ENCODE data around the gene NME4.
A peak's percentile ranks its signal among the peaks of the same experiment; 100 is the strongest.

NME4 gene

DNA sequence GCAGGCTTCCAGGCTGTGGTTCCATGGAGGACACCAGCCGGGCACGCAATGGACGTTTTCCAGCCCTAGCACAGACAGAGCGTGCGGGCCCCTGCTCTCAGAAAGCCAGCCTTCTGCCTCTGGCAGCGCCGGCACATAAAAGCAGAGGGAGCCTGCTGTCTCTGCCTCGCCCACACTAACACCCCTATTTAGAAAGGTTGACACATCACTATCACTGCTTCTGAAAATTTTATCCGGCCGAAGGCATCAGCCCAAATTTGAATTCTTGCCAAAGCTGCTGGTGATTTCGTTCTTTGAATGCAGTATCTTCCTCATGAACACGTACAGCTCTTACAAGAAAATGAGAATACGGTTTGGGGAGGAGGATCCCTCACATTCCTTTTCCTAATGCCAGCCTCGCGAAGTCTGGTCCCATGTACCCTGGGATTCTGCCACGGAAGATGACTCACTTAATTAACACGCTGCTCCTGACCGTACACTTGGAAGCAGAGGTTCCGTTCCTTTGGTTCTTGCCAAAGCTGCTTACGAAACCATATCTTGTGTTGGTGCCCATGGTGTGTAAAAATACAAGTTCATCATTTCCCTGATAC is 27.1 kb downstream of the NME4 start:
- H3K4me3 ChIP-seq (ENCODE audit: insufficient read length, low read depth) = no peak overlapping the region
- H3K27me3 ChIP-seq (ENCODE audit: insufficient read depth, insufficient read length) = peaks cover 35% of the 10 kb centered on the region
- H3K9me3 ChIP-seq (ENCODE audit: insufficient read depth, low read length) = no peaks in the 10 kb centered on the region
- peaks cover 11% of the 10 kb centered on the region for H3K36me3 ChIP-seq (ENCODE audit: insufficient read depth, insufficient read length, low read length)
- DNase-seq (ENCODE audit: low read depth, low spot score) = no peak
- TF ChIP-seq YY1 (IDR thresholded peaks at IDR 0.05; ENCODE audit: insufficient read depth, insufficient read length) = no peak
- no peak for TF ChIP-seq ZNF274 (IDR thresholded peaks at IDR 0.05; ENCODE audit: low read depth, low read length)
- TF ChIP-seq SUZ12 (IDR thresholded peaks at IDR 0.05; ENCODE audit: extremely low read depth, insufficient read depth, insufficient read length) = peak; percentile 57
- peaks cover 6% of the 10 kb centered on the region for H3K4me1 ChIP-seq (ENCODE audit: insufficient read depth, insufficient read length)
- H3K9ac ChIP-seq (ENCODE audit: insufficient read length, low read depth) = no peak overlapping the region

DNA sequence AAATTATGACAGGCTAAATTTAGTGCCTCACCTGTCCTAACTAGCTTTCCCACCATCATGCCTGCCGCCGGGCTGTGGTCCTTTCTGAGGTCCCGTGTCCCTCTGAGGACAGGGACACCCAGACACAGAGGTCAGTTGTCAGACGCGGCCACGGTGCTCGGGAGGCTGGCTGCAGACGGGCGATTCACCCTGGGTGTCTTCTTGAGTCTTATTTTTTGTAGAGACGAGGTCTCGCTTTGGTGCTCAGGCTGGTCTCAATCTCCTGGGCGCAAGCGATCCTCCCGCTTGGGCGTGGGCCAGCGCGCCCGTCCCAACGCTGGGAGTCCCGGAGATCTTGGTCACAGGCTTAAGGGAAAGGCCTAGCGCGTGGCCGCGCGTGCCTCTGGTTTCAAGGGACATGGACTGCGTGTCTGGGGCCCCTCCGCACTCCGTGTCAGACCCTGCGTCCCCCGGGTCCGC is 27.7 kb downstream of the NME4 start:
- no peak for TF ChIP-seq YY1 (IDR thresholded peaks at IDR 0.05; ENCODE audit: insufficient read depth, insufficient read length)
- peak; percentile 46 for TF ChIP-seq SUZ12 (IDR thresholded peaks at IDR 0.05; ENCODE audit: extremely low read depth, insufficient read depth, insufficient read length)
- no peak for DNase-seq (ENCODE audit: low read depth, low spot score)
- Histone ChIP-seq H3K4me1 (ENCODE audit: insufficient read depth, insufficient read length) (peaks cover 6% of the 10 kb centered on the region), H3K27me3 (ENCODE audit: insufficient read depth, insufficient read length) (peaks cover 35% of the 10 kb centered on the region), H3K9ac (ENCODE audit: insufficient read length, low read depth) (peak overlapping the region; percentile 97), H3K9me3 (ENCODE audit: insufficient read depth, low read length) (no peaks in the 10 kb centered on the region), H3K36me3 (ENCODE audit: insufficient read depth, insufficient read length, low read length) (peaks cover 13% of the 10 kb centered on the region), H3K4me3 (ENCODE audit: insufficient read length, low read depth) (peak overlapping the region; percentile 59)

DNA sequence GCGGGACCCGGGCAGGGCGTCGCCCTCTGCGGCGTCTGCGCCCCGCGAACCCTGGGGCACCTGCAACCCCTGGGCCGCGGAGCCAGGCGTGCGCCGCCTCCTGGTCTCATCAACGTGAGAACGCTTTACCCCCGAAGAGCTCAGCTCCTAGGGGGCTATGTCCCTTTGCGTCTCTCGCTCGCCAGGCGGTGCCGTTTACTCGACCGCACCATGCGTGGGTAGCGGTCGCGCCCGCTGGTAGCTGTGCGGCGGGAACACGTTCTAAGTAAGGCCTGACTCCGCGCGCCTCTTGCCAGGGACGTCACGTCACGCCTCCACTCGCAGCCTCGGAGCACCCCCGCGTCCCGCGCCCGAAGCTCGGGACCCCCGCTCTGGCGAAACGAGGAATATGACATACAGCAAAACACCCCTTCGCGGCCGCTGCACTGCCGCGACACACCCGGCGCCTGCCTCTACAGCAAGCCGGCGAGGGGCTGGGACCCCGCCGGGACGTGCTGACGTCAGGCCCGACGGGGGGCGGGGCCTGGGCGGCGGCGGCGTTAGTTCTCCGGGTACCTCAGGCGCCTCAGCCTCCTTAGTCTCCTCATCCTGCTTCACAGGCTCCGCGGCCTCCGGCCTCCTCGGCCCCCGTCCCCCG is 28.2 kb downstream of the NME4 start, which contains the start of gene RAB11FIP3:
RAB11FIP3 (plus strand) TSS at position 568 of the 637 bp plus-strand sequence. CDS start 358 bp downstream, outside the sequence.
- Histone ChIP-seq H3K4me3 (ENCODE audit: insufficient read length, low read depth) (peak within 1 kb of the TSS; percentile 79), H3K27me3 (ENCODE audit: insufficient read depth, insufficient read length) (peaks cover 35% of the 10 kb centered on the region), H3K36me3 (ENCODE audit: insufficient read depth, insufficient read length, low read length) (peaks cover 13% of the 10 kb centered on the region), H3K9me3 (ENCODE audit: insufficient read depth, low read length) (no peaks in the 10 kb centered on the region), H3K4me1 (ENCODE audit: insufficient read depth, insufficient read length) (peaks cover 6% of the 10 kb centered on the region), H3K9ac (ENCODE audit: insufficient read length, low read depth) (peak within 1 kb of the TSS; percentile 97)
- TF ChIP-seq YY1 (IDR thresholded peaks at IDR 0.05; ENCODE audit: insufficient read depth, insufficient read length) = no peak
- no peak for TF ChIP-seq SUZ12 (IDR thresholded peaks at IDR 0.05; ENCODE audit: extremely low read depth, insufficient read depth, insufficient read length)
- TF ChIP-seq ZNF274 (IDR thresholded peaks at IDR 0.05; ENCODE audit: low read depth, low read length) = no peak
- peak; percentile 79 for DNase-seq (ENCODE audit: low read depth, low spot score)

DNA sequence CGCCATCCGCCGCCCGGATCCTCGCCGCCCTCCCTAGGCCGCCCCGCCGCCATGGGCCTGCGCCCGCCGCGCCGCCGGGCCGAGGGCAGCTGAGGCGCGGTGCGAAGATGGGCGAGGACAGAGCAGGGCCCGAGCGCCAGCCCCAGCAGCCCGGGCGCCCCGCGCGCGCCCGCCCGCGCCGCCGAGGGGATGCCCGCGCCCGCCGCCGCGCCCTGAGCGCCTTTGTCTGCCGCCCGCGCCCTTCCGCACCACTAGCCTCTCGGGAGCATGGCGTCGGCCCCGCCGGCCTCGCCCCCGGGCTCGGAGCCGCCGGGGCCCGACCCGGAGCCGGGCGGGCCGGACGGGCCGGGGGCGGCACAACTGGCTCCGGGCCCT is 28.7 kb downstream of the NME4 start:
- DNase-seq (ENCODE audit: low read depth, low spot score) = no peak
- H3K4me3 ChIP-seq (ENCODE audit: insufficient read length, low read depth) = peak overlapping the region; percentile 79
- peaks cover 13% of the 10 kb centered on the region for H3K36me3 ChIP-seq (ENCODE audit: insufficient read depth, insufficient read length, low read length)
- H3K27me3 ChIP-seq (ENCODE audit: insufficient read depth, insufficient read length) = peaks cover 35% of the 10 kb centered on the region
- TF ChIP-seq YY1 (IDR thresholded peaks at IDR 0.05; ENCODE audit: insufficient read depth, insufficient read length) (no peak), ZNF274 (IDR thresholded peaks at IDR 0.05; ENCODE audit: low read depth, low read length) (no peak), SUZ12 (IDR thresholded peaks at IDR 0.05; ENCODE audit: extremely low read depth, insufficient read depth, insufficient read length) (no peak)
- H3K9me3 ChIP-seq (ENCODE audit: insufficient read depth, low read length) = no peaks in the 10 kb centered on the region
- peaks cover 6% of the 10 kb centered on the region for H3K4me1 ChIP-seq (ENCODE audit: insufficient read depth, insufficient read length)
- peak overlapping the region; percentile 97 for H3K9ac ChIP-seq (ENCODE audit: insufficient read length, low read depth)

DNA sequence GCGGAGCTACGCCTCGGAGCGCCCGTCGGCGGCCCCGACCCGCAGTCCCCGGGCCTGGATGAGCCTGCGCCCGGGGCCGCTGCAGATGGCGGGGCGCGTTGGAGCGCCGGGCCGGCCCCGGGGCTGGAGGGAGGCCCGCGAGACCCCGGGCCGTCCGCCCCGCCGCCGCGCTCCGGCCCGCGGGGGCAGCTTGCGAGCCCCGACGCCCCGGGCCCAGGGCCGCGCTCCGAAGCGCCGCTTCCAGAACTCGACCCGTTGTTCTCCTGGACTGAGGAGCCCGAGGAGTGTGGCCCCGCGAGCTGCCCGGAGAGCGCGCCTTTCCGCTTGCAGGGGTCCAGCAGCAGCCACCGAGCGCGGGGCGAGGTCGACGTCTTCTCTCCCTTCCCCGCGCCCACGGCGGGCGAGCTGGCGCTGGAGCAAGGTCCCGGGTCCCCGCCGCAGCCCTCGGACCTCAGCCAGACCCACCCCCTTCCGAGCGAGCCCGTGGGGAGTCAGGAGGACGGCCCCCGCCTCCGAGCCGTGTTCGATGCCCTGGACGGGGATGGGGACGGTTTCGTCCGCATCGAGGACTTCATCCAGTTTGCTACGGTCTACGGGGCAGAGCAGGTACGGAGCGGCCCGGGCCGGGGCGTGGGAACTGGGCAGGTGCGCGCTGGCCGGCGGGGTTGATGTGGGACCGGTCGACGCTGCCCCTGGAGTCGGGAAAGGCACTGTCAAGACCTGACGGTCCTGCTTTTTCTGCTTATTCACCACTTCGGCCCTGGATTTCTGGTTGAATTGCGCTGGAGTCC is 29.3 kb downstream of the NME4 start:
- Histone ChIP-seq H3K4me3 (ENCODE audit: insufficient read length, low read depth) (peak overlapping the region; percentile 79), H3K27me3 (ENCODE audit: insufficient read depth, insufficient read length) (peaks cover 35% of the 10 kb centered on the region), H3K9ac (ENCODE audit: insufficient read length, low read depth) (peak overlapping the region; percentile 97), H3K4me1 (ENCODE audit: insufficient read depth, insufficient read length) (peaks cover 6% of the 10 kb centered on the region), H3K36me3 (ENCODE audit: insufficient read depth, insufficient read length, low read length) (peaks cover 13% of the 10 kb centered on the region), H3K9me3 (ENCODE audit: insufficient read depth, low read length) (no peaks in the 10 kb centered on the region)
- no peak for TF ChIP-seq YY1 (IDR thresholded peaks at IDR 0.05; ENCODE audit: insufficient read depth, insufficient read length)
- TF ChIP-seq ZNF274 (IDR thresholded peaks at IDR 0.05; ENCODE audit: low read depth, low read length) = no peak
- no peak for TF ChIP-seq SUZ12 (IDR thresholded peaks at IDR 0.05; ENCODE audit: extremely low read depth, insufficient read depth, insufficient read length)
- no peak for DNase-seq (ENCODE audit: low read depth, low spot score)

DNA sequence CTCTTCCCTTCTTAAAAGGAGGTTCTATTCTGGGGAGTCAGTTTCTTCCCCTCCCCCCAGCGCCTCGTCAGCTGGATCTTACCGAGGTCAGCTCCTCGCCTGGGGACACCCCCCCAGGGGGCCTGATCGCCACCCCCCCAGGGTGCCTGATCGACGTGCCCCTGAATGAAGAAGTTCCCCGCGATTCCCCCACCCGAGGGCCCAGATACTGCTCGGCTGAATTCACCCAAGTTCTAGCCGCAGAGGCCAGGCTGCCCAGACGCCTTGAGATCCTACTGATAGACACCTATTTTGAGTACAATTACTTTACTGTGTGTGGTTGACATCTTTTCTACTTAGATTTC is 29.9 kb downstream of the NME4 start:
- Histone ChIP-seq H3K36me3 (ENCODE audit: insufficient read depth, insufficient read length, low read length) (peaks cover 13% of the 10 kb centered on the region), H3K4me3 (ENCODE audit: insufficient read length, low read depth) (peak overlapping the region; percentile 79), H3K9ac (ENCODE audit: insufficient read length, low read depth) (peak overlapping the region; percentile 97), H3K4me1 (ENCODE audit: insufficient read depth, insufficient read length) (peaks cover 6% of the 10 kb centered on the region), H3K27me3 (ENCODE audit: insufficient read depth, insufficient read length) (peaks cover 35% of the 10 kb centered on the region), H3K9me3 (ENCODE audit: insufficient read depth, low read length) (no peaks in the 10 kb centered on the region)
- DNase-seq (ENCODE audit: low read depth, low spot score) = no peak
- TF ChIP-seq YY1 (IDR thresholded peaks at IDR 0.05; ENCODE audit: insufficient read depth, insufficient read length) (no peak), SUZ12 (IDR thresholded peaks at IDR 0.05; ENCODE audit: extremely low read depth, insufficient read depth, insufficient read length) (no peak), ZNF274 (IDR thresholded peaks at IDR 0.05; ENCODE audit: low read depth, low read length) (no peak)

DNA sequence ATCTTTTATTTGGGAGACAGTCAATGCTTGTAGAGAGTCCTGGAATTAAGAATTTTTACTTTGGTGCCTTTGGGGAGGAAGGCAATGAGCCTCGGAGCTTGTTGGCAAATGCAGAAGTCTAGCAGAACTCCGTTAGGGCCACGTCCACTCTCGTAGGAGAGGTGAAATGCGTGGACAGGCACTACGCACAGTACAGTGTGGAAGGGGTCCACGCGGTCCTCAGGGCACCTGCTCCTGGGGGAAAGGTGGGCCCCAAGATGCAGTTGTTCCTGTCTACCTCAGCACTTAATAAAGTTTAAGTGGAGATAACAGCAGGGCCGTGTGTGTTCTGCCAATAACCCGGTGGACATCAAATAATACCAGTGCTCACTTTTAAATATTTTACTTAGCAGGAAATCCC is 30.3 kb downstream of the NME4 start:
- peak overlapping the region; percentile 97 for H3K9ac ChIP-seq (ENCODE audit: insufficient read length, low read depth)
- no peak for DNase-seq (ENCODE audit: low read depth, low spot score)

More for the DNA sequence above, 30.3 kb downstream of the NME4 start:
- H3K27me3 ChIP-seq (ENCODE audit: insufficient read depth, insufficient read length) = peaks cover 35% of the 10 kb centered on the region
- H3K36me3 ChIP-seq (ENCODE audit: insufficient read depth, insufficient read length, low read length) = peaks cover 13% of the 10 kb centered on the region
- TF ChIP-seq SUZ12 (IDR thresholded peaks at IDR 0.05; ENCODE audit: extremely low read depth, insufficient read depth, insufficient read length) (no peak), YY1 (IDR thresholded peaks at IDR 0.05; ENCODE audit: insufficient read depth, insufficient read length) (no peak), ZNF274 (IDR thresholded peaks at IDR 0.05; ENCODE audit: low read depth, low read length) (no peak)
- H3K4me3 ChIP-seq (ENCODE audit: insufficient read length, low read depth) = peak overlapping the region; percentile 79
- H3K4me1 ChIP-seq (ENCODE audit: insufficient read depth, insufficient read length) = peaks cover 6% of the 10 kb centered on the region
- H3K9me3 ChIP-seq (ENCODE audit: insufficient read depth, low read length) = no peaks in the 10 kb centered on the region
